ENCODE measurements around the gene TNFSF10.
"Not testable (repeated sequence)": the region's sequence is repeated elsewhere in the genome, so short reads cannot be mapped to it uniquely, and the experiment has no call there.

TNFSF10 gene

DNA sequence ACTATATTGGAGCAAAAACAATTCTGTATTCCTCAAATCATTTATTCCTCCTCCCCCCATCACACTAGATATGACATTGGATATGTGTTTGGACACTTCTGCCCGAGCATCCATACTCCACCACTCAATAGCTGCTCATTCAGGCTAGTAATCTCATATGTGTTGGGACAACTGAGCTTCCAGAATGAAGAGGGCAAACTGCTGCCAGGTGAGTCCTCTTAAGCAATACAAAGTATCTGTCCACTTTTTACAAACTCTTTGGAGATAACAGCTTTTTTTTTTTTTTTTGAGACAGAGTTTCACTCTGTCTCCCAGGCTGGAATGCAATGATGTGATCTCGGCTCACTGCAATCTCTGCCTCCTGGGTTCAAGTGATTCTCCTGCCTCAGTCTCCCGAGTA is 5.4 kb upstream of the TNFSF10 start:
- no peaks in the 10 kb centered on the region for H3K4me1 ChIP-seq
- no peak overlapping the region for H3K4me3 ChIP-seq
- H3K27ac ChIP-seq = no peak overlapping the region
- intact Hi-C loops (cut with DNase I; ENCODE audit: low total_unique reads) = no loop called here
- TF ChIP-seq, protein P1, sequence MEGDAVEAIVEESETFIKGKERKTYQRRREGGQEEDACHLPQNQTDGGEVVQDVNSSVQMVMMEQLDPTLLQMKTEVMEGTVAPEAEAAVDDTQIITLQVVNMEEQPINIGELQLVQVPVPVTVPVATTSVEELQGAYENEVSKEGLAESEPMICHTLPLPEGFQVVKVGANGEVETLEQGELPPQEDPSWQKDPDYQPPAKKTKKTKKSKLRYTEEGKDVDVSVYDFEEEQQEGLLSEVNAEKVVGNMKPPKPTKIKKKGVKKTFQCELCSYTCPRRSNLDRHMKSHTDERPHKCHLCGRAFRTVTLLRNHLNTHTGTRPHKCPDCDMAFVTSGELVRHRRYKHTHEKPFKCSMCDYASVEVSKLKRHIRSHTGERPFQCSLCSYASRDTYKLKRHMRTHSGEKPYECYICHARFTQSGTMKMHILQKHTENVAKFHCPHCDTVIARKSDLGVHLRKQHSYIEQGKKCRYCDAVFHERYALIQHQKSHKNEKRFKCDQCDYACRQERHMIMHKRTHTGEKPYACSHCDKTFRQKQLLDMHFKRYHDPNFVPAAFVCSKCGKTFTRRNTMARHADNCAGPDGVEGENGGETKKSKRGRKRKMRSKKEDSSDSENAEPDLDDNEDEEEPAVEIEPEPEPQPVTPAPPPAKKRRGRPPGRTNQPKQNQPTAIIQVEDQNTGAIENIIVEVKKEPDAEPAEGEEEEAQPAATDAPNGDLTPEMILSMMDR (IDR thresholded peaks at IDR 0.05) = no peak
- no peaks in the 10 kb centered on the region for H3K27me3 ChIP-seq
- H3K9me3 ChIP-seq = no peaks in the 10 kb centered on the region
- no peaks in the 10 kb centered on the region for H3K36me3 ChIP-seq
- no peak for DNase-seq

DNA sequence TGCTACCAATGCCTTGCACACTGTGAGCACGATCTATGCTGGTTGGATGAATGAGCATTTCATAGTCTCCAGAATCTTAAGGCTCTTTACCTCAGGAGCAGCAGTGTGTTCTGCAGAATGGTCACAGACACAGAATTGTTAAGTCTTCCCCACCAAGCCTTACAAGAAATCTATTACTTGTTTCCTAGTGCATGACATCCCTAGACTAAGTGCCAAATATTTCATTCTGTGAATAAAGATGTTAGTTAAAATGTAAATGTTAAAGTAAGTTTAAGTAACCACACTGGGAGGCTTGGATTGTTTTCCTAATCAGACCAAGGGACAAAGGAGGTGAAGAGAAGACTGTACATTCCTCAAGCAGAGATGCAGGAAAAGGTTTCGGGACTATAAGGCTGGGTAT is 4.1 kb upstream of the TNFSF10 start:
- H3K4me3 ChIP-seq = no peak overlapping the region
- H3K27me3 ChIP-seq = no peaks in the 10 kb centered on the region
- intact Hi-C loops (cut with DNase I; ENCODE audit: low total_unique reads) = no loop called here
- no peaks in the 10 kb centered on the region for H3K4me1 ChIP-seq
- DNase-seq = no peak
- H3K36me3 ChIP-seq = no peaks in the 10 kb centered on the region
- no peaks in the 10 kb centered on the region for H3K9me3 ChIP-seq
- H3K27ac ChIP-seq = no peak overlapping the region
- TF ChIP-seq, protein P1 (IDR thresholded peaks at IDR 0.05) = no peak

DNA sequence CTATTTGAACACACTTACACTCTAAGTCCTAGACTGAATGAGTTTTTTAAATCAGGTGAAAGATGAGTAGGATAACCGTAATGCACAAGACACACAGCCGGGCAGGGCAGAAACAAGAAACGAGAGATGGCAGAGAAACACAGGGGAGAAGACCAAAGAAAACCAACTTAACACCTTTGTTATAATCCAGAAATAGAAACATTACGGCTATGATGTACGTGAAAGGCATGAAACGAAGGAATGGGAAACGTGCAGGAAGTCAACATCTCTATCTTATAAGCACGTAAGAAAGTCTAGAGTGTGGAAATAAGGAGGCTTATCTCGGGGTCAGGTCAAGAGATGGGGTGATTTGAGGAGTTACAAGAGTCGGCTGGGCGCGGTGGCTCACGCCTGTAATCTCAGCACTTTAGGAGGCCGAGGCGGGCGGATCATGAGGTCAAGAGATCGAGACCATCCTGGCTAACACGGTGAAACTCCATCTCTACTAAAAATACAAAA is 1.9 kb upstream of the TNFSF10 start:
- Histone ChIP-seq H3K4me3 (no peak overlapping the region), H3K27me3 (no peaks in the 10 kb centered on the region), H3K4me1 (no peaks in the 10 kb centered on the region), H3K36me3 (no peaks in the 10 kb centered on the region), H3K27ac (no peak overlapping the region), H3K9me3 (no peaks in the 10 kb centered on the region)
- intact Hi-C loops (cut with DNase I; ENCODE audit: low total_unique reads) = no loop called here
- TF ChIP-seq, protein P1 (IDR thresholded peaks at IDR 0.05) = no peak
- no peak for DNase-seq

DNA sequence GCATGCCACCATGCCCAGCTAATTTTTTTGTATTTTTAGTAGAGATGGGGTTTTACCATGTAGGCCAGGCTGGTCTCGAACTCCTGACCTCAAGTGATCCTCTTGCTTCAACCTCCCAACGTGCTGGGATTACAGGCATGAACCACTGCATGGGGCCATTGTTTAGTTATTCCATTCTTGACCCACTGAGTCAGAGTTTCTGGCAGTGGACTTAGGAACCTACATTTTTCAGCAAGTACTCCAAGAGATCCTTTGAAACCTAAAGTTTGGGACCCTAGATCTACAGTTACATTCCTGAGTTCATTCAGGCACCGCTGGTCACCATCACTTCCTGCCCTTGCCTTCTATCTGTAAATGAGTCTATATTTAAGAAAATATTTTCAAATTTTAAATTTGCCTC is 1.4 kb upstream of the TNFSF10 start:
- H3K27me3 ChIP-seq = no peaks in the 10 kb centered on the region
- no peaks in the 10 kb centered on the region for H3K9me3 ChIP-seq
- H3K27ac ChIP-seq = no peak overlapping the region
- peaks cover 0 to 3% (median 0%) of the 10 kb centered on the region in 4 donors for H3K4me1 ChIP-seq
- H3K4me3 ChIP-seq = no peak overlapping the region
- H3K36me3 ChIP-seq = no peaks in the 10 kb centered on the region
- no peak for DNase-seq
- TF ChIP-seq, protein P1 (IDR thresholded peaks at IDR 0.05) = no peak
- intact Hi-C loops (cut with DNase I; ENCODE audit: low total_unique reads) = no loop called here

DNA sequence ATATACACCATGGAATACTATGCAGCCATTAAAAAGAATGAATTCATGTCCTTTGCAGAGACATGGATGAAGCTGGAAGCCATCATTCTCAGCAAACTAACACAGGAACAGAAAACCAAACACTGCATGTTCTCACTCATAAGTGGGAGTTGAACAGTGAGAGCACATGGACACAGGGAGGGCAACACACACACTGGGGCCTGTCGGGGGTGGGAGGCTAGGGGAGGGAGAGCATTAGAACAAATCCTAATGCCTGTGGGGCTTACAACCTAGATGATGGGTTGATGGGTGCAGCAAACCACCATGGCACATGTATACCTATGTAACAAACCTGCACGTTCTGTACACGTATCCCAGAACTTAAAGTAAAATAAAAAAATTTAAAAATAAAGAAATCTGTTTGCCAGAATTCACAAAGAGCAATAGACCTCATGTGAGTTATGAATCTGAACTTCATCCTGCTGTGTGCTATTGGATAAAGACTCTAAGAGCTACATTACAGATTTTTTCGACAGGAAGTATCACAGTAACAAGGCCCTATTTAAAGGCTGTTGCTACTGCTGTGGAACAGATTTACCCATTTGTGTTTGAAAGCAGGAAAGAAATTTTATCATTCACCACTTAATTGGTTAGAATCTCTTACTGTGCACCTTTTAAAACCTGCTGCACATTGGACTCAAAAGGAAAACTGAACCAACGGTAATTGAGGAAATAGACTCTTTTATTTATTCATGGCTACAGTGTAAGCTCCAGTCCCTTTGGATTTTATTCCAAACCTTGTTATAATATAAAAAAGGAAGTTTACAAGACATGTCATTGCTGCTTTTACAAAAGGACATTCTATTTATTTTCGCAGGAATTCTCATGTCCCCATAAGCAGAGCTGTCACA is 1.1 kb downstream of the TNFSF10 start:
- H3K27me3 ChIP-seq; H3K36me3 ChIP-seq; DNase-seq; H3K9me3 ChIP-seq; intact Hi-C loops (cut with DNase I; ENCODE audit: low total_unique reads); H3K27ac ChIP-seq: not testable (repeated sequence)
- Histone ChIP-seq H3K4me3 (peak overlapping the region; percentile 38 to 40), H3K4me1 (peaks cover 0 to 12% (median 1%) of the 10 kb centered on the region in 4 donors)

DNA sequence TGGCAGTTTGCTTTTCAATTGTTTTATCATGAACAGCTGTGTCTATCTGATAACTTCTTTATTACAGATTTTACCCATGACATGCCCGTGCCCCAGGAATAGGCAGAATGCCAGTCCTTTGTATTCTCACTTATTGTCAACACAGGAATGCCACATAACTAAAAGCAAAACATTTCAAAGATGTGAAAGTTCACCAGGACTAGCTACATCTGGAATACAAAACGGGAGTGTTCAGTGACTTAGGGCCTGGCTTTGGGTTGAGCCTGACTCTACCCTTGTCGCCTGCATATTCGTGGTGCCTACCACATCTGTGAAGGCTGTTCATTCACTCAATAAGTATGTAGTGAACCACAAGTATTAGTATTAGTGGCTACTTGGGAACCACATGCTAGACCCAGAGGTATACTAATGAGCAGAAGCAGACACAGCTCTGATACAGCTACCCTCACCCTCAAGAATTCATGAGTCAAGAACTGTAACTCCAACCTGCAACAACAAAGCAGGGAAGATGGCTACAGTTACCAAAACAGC is 2.9 kb downstream of the TNFSF10 start:
- Histone ChIP-seq H3K9me3 (no peaks in the 10 kb centered on the region), H3K4me3 (no peak overlapping the region), H3K27me3 (no peaks in the 10 kb centered on the region), H3K27ac (no peak overlapping the region), H3K36me3 (no peaks in the 10 kb centered on the region), H3K4me1 (peaks cover 0 to 19% (median 8%) of the 10 kb centered on the region in 4 donors)
- no peak for DNase-seq
- TF ChIP-seq, protein P1 (IDR thresholded peaks at IDR 0.05) = no peak
- intact Hi-C loops (cut with DNase I; ENCODE audit: low total_unique reads) = no loop called here

Data from tibial artery (tissue), 4 donors.